KMS-11 (cell line): ENCODE results near the gene CTXND1.

Source experiments
- H2AFZ ChIP-seq: fragments of 200-600 bp; sonication (generic); 2 replicates; pipeline ENCODE4 v1.6.1; 2016; ENCODE audit warnings: antibody characterized with exemption, mixed run types, low read depth
- H3K27ac ChIP-seq: fragments of 200-600 bp; sonication (generic); 2 replicates; pipeline ENCODE4 v1.6.1; 2016; ENCODE audit warnings: mild to moderate bottlenecking, mixed run types
- H3K27me3 ChIP-seq: fragments of 200-600 bp; sonication (generic); 2 replicates; pipeline ENCODE4 v1.6.1; 2017; ENCODE audit warnings: mild to moderate bottlenecking, low read depth, mixed run types, moderate library complexity; ENCODE audit not compliant: insufficient read depth
- H3K36me3 ChIP-seq: fragments of 200-600 bp; sonication (generic); 2 replicates; pipeline ENCODE4 v1.6.1; 2017; ENCODE audit warnings: mild to moderate bottlenecking, mixed run types; ENCODE audit not compliant: insufficient read depth
- H3K4me1 ChIP-seq: fragments of 200-600 bp; sonication (generic); 2 replicates; pipeline ENCODE4 v1.6.1; 2016; ENCODE audit warnings: mild to moderate bottlenecking, low read depth, mixed run types; ENCODE audit not compliant: poor library complexity, severe bottlenecking
- H3K4me2 ChIP-seq: fragments of 200-600 bp; sonication (generic); 2 replicates; pipeline ENCODE4 v1.7.0; 2016; ENCODE audit warnings: mild to moderate bottlenecking, mixed run types
- H3K4me3 ChIP-seq: fragments of 200-600 bp; sonication (generic); IDR thresholded peaks from 2 replicates; pipeline ENCODE4 v1.6.1; 2017; ENCODE audit warnings: low read depth, low read length, mixed read lengths; ENCODE audit not compliant: insufficient read depth
- H3K79me2 ChIP-seq: fragments of 200-600 bp; sonication (generic); 2 replicates; pipeline ENCODE4 v1.6.1; 2016; ENCODE audit warnings: low read depth, mixed run types; ENCODE audit not compliant: insufficient read depth
- H3K9ac ChIP-seq: fragments of 200-600 bp; sonication (generic); 2 replicates; pipeline ENCODE4 v1.6.1; 2016; ENCODE audit warnings: mild to moderate bottlenecking, mixed run types
- H4K20me1 ChIP-seq: fragments of 200-600 bp; sonication (generic); 2 replicates; pipeline ENCODE4 v1.6.1; 2016; ENCODE audit warnings: mild to moderate bottlenecking, mixed run types; ENCODE audit not compliant: insufficient read depth
- CTCF ChIP-seq: fragments of 200-600 bp; sonication (generic); conservative IDR thresholded peaks from 2 replicates; pipeline ENCODE4 v1.6.1; 2017; ENCODE audit warnings: low read depth, mild to moderate bottlenecking, antibody characterized with exemption, low read length, moderate library complexity, mixed read lengths

The CTXND1 gene

GRCh38 chr15:80182611-80183261 is 69.3 kb downstream of the CTXND1 start:
- Histone ChIP-seq H3K36me3 (peaks cover 3% of the 10 kb centered on the region; the same call in 1 of the 2 replicates), H3K79me2 (no peaks in the 10 kb centered on the region), H3K9ac (no peak overlapping the region), H3K27ac (no peak overlapping the region), H3K4me3 (no peak overlapping the region), H3K27me3 (no peaks in the 10 kb centered on the region), H4K20me1 (no peaks in the 10 kb centered on the region), H3K4me1 (no peaks in the 10 kb centered on the region), H3K4me2 (no peak overlapping the region), H2AFZ (no peak overlapping the region)
- no peak for TF ChIP-seq CTCF

- no peaks in the 10 kb centered on the region; the same call in 1 of the 2 replicates for H3K36me3 ChIP-seq
- H3K9ac ChIP-seq: no peak overlapping the region
- TF ChIP-seq CTCF: no peak
Observed at GRCh38 chr15:80180986-80181385, 71.0 kb downstream of the CTXND1 start.

GRCh38 chr15:80180468-80180867 is 71.5 kb downstream of the CTXND1 start:
- no peaks in the 10 kb centered on the region for H3K4me1 ChIP-seq
- H3K79me2 ChIP-seq: no peaks in the 10 kb centered on the region
- no peak for TF ChIP-seq CTCF
- no peak overlapping the region for H3K4me2 ChIP-seq
- no peak overlapping the region for H2AFZ ChIP-seq
- H4K20me1 ChIP-seq: no peaks in the 10 kb centered on the region
- no peaks in the 10 kb centered on the region for H3K27me3 ChIP-seq
- no peak overlapping the region for H3K27ac ChIP-seq
- H3K9ac ChIP-seq: no peak overlapping the region
- no peak overlapping the region for H3K4me3 ChIP-seq
- no peaks in the 10 kb centered on the region; the same call in 1 of the 2 replicates for H3K36me3 ChIP-seq

More at GRCh38 chr15:80180986-80181385, 71.0 kb downstream of the CTXND1 start:
- Histone ChIP-seq H3K4me2 (no peak overlapping the region), H3K4me1 (no peaks in the 10 kb centered on the region), H3K79me2 (no peaks in the 10 kb centered on the region), H3K4me3 (no peak overlapping the region), H2AFZ (no peak overlapping the region), H3K27me3 (no peaks in the 10 kb centered on the region), H4K20me1 (no peaks in the 10 kb centered on the region), H3K27ac (no peak overlapping the region)

GRCh38 chr15:80179935-80180334 is 72.1 kb downstream of the CTXND1 start:
- no peaks in the 10 kb centered on the region; the same call in 1 of the 2 replicates for H3K36me3 ChIP-seq
- no peaks in the 10 kb centered on the region for H3K27me3 ChIP-seq
- H3K27ac ChIP-seq: no peak overlapping the region
- no peak overlapping the region for H2AFZ ChIP-seq
- H3K4me1 ChIP-seq: no peaks in the 10 kb centered on the region
- H3K4me3 ChIP-seq: no peak overlapping the region
- TF ChIP-seq CTCF: no peak
- no peaks in the 10 kb centered on the region for H3K79me2 ChIP-seq
- no peak overlapping the region for H3K9ac ChIP-seq
- no peaks in the 10 kb centered on the region for H4K20me1 ChIP-seq
- H3K4me2 ChIP-seq: no peak overlapping the region
